ENCODE measurements around the gene NCKAP5.

NCKAP5 gene

GRCh38 chr2:133416736-133417135 is 151.5 kb downstream of the NCKAP5 start:
- DNase-seq = no peak

GRCh38 chr2:133416146-133416545 is 152.1 kb downstream of the NCKAP5 start:
- DNase-seq = no peak

GRCh38 chr2:133415210-133415876 is 152.9 kb downstream of the NCKAP5 start:
- no peak for DNase-seq

GRCh38 chr2:133414486-133415209 is 153.6 kb downstream of the NCKAP5 start:
- DNase-seq = peak; percentile 26

GRCh38 chr2:133413863-133414262 is 154.4 kb downstream of the NCKAP5 start:
- DNase-seq = no peak

- no peak for DNase-seq
Measured at GRCh38 chr2:133412694-133413093, 155.6 kb downstream of the NCKAP5 start.

GRCh38 chr2:133411857-133412256 is 156.4 kb downstream of the NCKAP5 start:
- no peak for DNase-seq

GRCh38 chr2:133411101-133411500 is 157.2 kb downstream of the NCKAP5 start:
- no peak for DNase-seq

- DNase-seq = no peak
Measured at GRCh38 chr2:133409581-133410285, 158.5 kb downstream of the NCKAP5 start.

- no peak for DNase-seq
Measured at GRCh38 chr2:133408671-133409070, 159.6 kb downstream of the NCKAP5 start.

- DNase-seq = no peak
Measured at GRCh38 chr2:133407341-133407740, 160.9 kb downstream of the NCKAP5 start.

GRCh38 chr2:133405252-133405651 is 163.0 kb downstream of the NCKAP5 start:
- no peak for DNase-seq

- no peak for DNase-seq
Measured at GRCh38 chr2:133400411-133400810, 167.9 kb downstream of the NCKAP5 start.

- no peak for DNase-seq
Measured at GRCh38 chr2:133393895-133394294, 174.4 kb downstream of the NCKAP5 start.

- DNase-seq = no peak
Measured at GRCh38 chr2:133390156-133390555, 178.1 kb downstream of the NCKAP5 start.

GRCh38 chr2:133389569-133389968 is 178.7 kb downstream of the NCKAP5 start:
- no peak for DNase-seq

GRCh38 chr2:133382566-133382965 is 185.7 kb downstream of the NCKAP5 start:
- no peak for DNase-seq

GRCh38 chr2:133380991-133381390 is 187.3 kb downstream of the NCKAP5 start:
- DNase-seq = no peak

- DNase-seq = peak; percentile 48
Measured at GRCh38 chr2:133378928-133379549, 189.2 kb downstream of the NCKAP5 start.

GRCh38 chr2:133378386-133378785 is 189.9 kb downstream of the NCKAP5 start:
- no peak for DNase-seq

GRCh38 chr2:133377599-133377998 is 190.7 kb downstream of the NCKAP5 start:
- DNase-seq = no peak

GRCh38 chr2:133377021-133377481 is 191.2 kb downstream of the NCKAP5 start:
- peak; percentile 46 for DNase-seq

- DNase-seq = no peak
Measured at GRCh38 chr2:133374781-133375180, 193.5 kb downstream of the NCKAP5 start.

Measured in HCEC 1CT (cell line).